Mucosa of gallbladder (tissue), 1 donor: ENCODE data around the gene NDUFB5. TPM values are rescaled to one million over a fixed set of nuclear protein-coding genes. Genes with fewer than 3 reads are reported as not detected.
A peak's percentile ranks its signal among the peaks of the same experiment; 100 is the strongest.

Experiments used
- DNase-seq: peaks from one replicate; pipeline ENCODE4 v3.0.0-alpha.2; 2020; ENCODE audit warnings: low spot score
- total RNA-seq: library from RNA; stranded (reverse); gene quantifications from one replicate; pipeline ENCODE4 v1.2.1, GENCODE V29; 2021
- donor health status: DM: no; HTN: no; CAD: no.

NDUFB5 gene
- 103 TPM for total RNA-seq

GRCh38 chr3:179604321-179605078 is at the start of gene NDUFB5, which contains the start of gene MRPL47:
Gene NDUFB5 (plus strand): TSS chr3:179604794. CDS start chr3:179604816, 22 bp downstream.
Gene MRPL47 (minus strand): TSS chr3:179604638. CDS start chr3:179604624, 14 bp downstream.
- DNase-seq: peak; percentile 96

- peak; percentile 52 for DNase-seq
Measured at GRCh38 chr3:179558742-179559364, 45.7 kb upstream of the NDUFB5 start.

- DNase-seq: no peak
Measured at GRCh38 chr3:179560791-179561190, 43.8 kb upstream of the NDUFB5 start.

- DNase-seq: peak; percentile 100
Measured at GRCh38 chr3:179562591-179563270, 41.9 kb upstream of the NDUFB5 start, which contains the start of gene ACTL6A. Gene ACTL6A (plus strand): TSS chr3:179562926. CDS start chr3:179563093, 167 bp downstream.

GRCh38 chr3:179563271-179563783 is 41.3 kb upstream of the NDUFB5 start:
- peak; percentile 56 for DNase-seq

GRCh38 chr3:179565496-179565895 is 39.1 kb upstream of the NDUFB5 start:
- no peak for DNase-seq

GRCh38 chr3:179580992-179581391 is 23.6 kb upstream of the NDUFB5 start:
- DNase-seq: no peak

- no peak for DNase-seq
Measured at GRCh38 chr3:179589143-179589542, 15.5 kb upstream of the NDUFB5 start.

- DNase-seq: no peak
Measured at GRCh38 chr3:179590669-179591068, 13.9 kb upstream of the NDUFB5 start.

GRCh38 chr3:179591313-179591712 is 13.3 kb upstream of the NDUFB5 start:
- DNase-seq: no peak

- DNase-seq: no peak
Measured at GRCh38 chr3:179599531-179599930, 5.1 kb upstream of the NDUFB5 start.

- no peak for DNase-seq
Measured at GRCh38 chr3:179603321-179603720, 1.3 kb upstream of the NDUFB5 start.

GRCh38 chr3:179603831-179604230 is 763 bp upstream of the NDUFB5 start:
- no peak for DNase-seq

GRCh38 chr3:179606534-179607085 is 2.0 kb downstream of the NDUFB5 start:
- DNase-seq: no peak

- DNase-seq: no peak
Measured at GRCh38 chr3:179608931-179609720, 4.5 kb downstream of the NDUFB5 start.

- DNase-seq: no peak
Measured at GRCh38 chr3:179610066-179610465, 5.5 kb downstream of the NDUFB5 start.

GRCh38 chr3:179613807-179614206 is 9.2 kb downstream of the NDUFB5 start:
- no peak for DNase-seq

- no peak for DNase-seq
Measured at GRCh38 chr3:179615458-179616173, 11.0 kb downstream of the NDUFB5 start.

GRCh38 chr3:179622023-179622422 is 17.4 kb downstream of the NDUFB5 start:
- no peak for DNase-seq

- DNase-seq: no peak
Measured at GRCh38 chr3:179624451-179624850, 19.9 kb downstream of the NDUFB5 start.
